Effector CD4-positive, alpha-beta T cell (primary cell): ENCODE data around the gene EMX1.

Experiments used
- DNase-seq: peaks from one replicate; pipeline ENCODE4 v3.0.0-alpha.2; 2020

The EMX1 gene

DNA sequence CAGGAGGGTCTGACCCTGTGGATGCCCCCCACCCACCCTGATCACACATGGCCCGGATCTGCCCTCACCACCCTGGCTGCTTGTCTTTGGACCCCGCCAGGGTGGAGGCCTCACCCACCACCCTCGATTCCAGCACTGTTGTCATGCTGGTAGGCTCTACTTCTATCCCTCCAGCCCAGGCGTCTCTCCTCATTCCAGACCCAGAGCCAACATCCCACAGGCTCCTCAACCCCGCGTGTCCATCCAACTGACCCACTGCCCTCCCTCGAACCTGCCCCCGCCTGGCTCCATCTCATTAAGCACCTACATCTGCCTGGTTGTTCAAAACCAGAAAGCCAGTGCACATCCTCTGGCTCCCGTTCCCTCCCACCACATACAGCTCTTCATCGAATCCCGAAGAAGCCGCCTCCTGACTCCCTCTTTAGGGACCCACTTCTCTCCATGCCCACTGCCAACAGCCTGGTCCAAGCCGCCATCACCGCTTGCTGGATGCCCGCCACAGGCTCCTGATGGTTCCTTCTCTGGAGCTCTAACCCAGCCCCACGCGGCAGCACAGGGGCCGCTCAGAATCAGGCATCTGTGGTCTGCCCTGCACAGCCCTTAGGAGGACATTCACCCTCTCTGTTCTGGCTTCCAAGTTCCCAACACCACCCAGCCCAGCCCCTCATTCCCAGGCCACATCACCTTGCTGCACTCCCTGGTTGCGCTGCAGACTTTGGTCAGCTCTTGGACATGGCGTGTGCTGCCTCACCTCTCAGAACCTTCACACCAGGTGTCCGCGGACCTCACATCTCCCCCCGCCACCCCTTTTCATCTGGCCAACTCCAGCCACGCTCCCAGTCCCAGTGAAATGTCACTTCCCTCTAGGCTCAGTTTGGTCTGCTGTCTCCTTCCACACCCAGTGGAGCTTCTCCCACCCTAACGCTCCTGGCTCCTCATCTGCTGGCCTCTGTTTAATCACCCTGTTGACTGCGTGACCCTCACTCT is 43.0 kb downstream of the EMX1 start:
- DNase-seq: no peak

DNA sequence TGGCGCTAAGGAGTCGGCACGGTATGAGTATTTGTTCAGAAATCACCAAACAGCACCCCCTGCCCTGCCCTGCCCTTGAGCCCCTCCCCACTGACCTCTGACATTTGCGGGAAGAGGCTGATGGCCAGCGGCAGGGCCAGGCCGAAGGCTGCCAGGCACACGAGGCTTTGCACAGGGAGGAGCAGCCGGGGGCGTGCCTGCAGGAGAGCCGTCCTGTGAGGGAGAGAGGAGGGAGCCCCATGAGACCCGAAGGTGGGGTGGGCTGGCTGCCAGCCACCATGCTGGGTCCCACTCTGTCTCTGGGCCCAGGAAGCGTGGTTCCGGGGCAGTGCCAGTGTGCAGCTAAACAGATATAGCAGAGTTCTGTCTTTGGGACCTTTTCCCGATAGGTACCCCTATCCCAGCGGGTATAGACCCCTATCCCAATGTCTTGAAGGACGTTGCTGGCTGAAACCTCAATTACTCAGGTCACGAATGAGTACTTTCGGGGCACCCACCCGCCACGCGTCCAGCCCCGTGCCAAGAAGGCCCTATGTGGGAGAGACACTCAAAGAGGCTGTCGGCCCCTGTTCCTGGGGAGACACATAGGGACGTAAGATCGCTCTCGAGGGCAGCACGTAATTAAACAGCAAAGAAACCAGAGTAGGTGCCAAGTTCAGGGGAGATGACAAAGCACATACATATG is 43.9 kb downstream of the EMX1 start:
- DNase-seq: no peak

DNA sequence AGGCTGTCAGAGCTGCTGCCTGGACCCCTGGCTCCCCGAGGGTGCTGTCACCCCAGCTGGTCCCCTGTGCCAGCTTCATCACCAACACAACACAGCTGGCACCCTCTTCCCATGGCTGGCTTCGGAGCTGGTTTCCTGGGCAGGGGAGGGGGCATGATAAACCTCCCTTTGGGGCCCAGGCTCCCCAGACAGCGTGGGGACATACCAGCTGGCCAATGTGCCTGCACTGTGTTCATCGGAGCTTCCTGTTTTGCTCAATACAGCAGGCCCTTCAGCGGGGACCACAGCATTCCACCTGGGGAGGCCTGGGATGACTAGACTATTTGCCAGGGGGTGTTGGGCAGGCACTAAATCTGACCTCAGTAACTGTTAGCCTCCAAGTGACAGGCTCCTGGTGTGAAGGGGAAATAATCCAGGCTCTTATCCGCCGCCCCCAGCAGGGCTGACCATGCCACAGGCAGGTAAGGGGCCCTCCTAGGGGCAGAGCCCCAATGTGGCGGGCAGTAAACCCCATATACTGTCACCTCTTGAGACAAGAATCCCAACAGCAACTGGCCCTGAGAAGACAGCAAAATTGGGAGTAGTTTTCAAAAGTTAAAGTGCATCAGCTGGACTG is 44.6 kb downstream of the EMX1 start:
- no peak for DNase-seq

DNA sequence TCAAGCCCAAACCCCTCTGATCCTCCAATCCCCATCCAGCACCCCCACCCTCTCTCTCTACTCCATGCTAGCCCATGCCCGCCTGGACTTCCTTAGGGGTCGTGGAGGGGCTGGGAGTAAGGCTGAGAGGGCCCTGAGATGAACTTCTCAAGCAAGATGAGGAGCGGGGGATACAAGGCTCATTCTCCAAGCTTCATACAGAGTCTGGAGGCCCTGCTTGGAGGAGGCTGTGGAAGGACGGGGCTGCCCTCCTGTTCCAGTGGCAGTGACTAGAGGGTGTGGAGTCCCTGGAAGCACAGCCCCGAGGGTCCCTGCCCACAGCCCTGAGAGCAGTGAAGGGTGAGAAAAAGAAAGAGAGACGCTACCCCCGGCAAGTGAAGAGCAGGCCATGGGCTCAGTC is 45.6 kb downstream of the EMX1 start:
- DNase-seq: no peak

DNA sequence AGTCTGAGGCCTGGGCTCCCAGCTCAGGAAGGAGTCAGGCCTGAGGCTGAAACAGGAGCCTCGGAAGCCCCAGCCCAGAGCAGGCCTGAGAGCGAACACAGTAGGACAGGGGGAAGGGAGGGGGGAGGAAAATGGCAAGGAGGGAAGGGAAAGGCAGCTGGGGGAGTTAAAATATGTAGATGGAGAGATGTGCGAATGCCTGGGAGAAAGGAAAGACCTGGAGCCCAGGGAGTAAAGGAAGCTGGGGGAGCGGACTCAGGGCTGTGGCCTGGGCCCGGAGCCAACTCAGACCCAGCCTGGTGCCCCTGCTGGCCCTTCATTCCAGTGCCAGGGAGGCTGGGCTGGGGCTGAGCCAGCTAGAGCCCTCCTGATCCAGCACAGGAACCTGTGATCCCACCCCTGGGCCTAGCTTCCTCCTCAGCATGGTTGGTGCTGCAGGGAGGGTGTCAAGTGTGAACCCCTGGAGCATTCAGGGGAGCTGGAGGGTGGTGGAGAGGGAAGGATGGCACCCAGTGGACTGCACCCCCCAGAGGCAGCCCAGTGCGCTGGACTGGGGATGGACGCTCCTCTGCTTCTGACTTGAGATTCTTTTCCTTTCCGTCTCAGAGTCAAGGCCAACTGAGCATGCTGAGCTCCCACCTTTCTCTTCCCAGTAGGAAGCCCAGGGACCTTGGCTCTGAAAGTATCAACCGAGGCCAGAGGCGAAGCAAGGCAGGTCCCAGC is 46.3 kb downstream of the EMX1 start:
- no peak for DNase-seq

DNA sequence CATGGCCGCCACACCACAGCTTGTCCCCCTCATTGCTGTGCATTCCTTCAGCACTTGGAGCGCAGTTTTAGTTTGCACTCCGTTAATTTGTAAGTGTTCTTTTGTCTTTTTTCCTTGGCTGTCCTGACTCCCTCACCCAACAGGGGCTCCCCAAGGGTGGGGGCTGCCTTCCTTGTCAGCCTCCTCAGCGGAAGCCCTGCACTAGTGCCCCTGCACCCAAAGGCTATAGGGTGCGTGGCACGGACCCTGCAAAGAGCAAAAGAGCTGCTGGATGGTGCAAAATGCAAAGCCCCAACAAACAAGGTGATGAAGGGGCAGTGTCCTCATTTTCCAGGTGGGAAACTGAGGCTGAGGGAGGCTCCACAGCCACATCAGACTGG is 46.8 kb downstream of the EMX1 start:
- no peak for DNase-seq

DNA sequence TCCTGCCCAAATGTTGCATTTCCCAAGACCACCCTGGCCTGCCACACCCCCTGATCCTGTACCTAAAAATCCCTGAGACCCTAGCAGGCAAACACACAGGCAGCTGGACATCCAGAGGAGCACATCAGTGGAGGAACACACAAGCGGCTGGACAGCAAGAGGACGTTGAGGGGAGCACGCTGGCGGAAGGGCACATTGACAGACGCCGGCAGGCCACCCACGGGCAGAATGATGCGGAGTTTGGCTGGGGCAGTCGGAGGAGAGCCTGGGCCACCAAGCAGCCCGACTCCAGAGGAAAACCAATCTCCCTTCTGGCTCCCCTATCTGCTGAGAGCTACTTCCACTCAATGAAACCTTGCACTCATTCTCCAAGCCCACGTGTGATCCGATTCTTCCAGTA is 47.7 kb downstream of the EMX1 start:
- no peak for DNase-seq

DNA sequence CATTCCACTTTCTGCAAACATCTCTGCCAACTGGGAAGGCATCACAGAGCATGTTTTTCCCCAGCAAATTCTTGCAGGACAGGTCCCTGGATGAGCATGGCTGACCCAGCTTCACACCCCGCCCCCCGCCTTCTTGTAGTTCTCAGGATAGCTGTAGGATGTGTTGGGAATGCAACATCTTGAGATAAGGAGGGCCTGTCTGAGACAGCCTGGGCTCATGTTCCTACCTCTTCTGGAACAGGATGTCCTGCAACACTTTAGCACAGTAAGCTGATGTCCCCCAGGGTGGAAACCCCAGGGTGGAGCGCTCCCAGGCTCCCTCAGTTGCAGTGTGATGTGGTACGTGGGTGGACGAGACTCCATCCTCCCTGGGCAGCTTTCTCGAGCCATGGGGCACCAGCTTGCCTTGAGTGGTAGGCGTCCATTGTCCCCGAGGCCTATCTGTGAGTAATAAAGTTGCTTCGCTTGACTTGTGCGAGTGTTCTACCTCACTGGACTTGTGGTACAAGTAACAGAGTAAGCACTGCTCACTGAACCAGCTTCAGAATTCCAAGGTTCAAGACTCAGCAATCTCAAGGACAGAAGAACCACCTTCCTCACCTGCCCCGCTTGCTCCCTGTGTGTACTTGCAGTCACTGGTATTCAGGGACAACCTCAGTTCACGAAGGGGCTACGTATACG is 48.6 kb downstream of the EMX1 start:
- no peak for DNase-seq

DNA sequence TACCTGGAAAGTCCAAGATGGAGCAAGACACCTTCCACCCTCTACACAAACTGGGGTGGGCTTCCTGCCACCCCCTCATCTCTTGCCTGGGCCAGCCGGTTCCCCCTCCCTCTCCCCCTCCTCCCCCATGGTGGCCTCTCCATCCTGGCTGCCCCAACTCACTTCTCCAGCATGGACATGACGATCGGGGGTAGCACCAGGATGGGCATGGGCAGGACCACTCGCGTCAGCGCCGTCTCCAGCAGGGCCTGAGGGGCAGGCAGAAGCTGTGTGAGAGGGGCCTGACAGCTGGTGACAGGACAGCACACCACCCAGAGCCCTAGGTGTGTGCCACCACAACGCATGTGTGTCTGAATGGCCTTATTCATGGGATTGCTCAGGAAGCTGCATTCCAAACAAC is 51.0 kb downstream of the EMX1 start:
- no peak for DNase-seq

DNA sequence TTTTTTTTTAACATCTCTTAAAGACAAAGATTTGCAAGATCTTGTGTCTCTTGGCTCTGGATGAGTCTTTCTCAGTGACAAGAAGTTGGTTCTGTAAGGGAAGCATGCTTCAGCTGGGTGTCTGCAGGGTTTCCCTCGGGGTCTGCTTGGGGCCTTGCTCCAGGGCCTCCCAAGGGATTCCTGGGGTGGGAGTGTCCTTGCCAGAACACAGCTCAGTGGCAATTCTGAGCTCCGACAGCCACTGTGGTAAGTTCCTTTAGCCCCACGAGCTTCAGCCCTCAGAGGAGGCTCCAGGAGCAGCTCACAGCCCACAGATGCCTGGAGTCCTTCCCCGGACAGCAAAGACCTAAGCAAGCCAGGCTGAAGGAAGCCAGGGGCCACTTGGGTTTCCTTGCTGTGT is 52.4 kb downstream of the EMX1 start:
- no peak for DNase-seq

DNA sequence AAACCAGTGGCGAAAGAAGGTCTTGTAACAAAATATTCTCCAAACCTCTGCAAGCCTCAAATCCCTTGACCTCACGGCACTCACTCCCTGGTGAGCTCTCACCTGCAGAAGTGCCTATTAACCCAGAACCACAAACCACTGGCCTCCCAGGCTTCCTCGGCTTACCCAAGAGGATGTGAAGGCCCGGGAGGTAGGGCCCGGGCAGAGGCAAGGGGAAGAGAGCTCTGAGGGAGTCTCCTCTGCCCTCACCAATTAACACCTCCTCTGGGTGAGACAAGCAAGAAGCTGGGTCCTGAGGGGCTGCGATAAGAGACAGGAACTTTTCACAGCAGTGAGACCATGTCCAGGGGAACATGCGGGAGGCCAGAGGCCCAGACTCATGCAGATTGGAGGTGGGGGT is 53.7 kb downstream of the EMX1 start:
- no peak for DNase-seq

DNA sequence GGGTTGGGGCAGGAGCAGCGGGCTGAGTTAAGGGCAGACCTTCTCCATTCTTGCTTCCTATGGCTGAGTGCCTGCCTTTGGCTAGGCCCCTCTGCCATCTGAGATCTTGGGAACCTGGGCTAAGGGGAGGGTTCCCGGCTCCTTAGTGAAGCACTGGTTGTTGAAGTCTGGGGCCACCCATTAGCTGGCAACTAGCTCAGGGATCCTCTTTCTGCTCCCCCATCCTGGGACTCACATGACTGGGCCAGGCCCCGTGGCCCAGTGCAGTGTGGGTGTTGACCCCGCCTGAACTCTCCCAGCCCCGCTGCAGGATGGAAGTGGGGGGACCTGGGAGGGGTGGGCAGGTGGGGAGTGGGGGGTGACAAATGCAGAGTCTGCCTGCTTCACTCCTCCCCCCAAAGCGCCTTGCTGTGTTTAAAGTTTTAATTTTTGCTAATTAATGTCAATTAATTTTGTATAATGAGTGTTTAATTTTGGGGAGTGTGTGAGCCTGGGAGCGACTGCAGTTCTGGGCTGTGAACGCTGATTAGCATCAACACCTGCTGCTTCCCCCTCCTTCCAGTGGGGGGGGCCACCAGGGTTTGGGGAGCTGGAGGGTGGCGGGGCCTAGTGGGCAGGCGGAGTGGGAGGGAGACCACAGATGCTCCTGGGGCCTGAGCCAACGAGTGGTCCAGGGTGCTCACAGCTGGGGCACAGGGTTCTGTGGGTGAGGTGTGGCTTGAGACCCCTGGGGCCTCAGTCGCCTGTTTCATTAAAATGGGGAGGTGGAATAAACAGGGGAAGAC is 55.2 kb downstream of the EMX1 start:
- no peak for DNase-seq

DNA sequence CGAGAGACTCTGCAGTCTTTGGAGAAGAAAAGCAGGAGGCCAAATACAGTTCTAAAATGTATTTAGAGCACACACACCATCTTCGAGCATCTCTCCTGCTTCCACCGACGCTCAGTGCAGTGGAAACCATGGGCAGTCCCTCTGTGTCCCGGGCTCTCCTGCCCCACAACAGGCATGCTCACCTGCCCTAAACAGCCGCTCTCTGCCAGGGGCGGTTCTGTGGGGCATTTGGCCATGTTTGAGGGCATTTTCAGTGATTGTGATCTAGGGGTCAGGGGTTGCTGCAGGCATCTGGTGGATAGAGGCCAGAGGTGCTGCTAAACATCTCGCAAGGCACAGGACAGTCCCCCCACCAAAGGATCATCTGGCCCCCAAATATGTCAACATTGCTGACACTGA is 55.8 kb downstream of the EMX1 start:
- no peak for DNase-seq

DNA sequence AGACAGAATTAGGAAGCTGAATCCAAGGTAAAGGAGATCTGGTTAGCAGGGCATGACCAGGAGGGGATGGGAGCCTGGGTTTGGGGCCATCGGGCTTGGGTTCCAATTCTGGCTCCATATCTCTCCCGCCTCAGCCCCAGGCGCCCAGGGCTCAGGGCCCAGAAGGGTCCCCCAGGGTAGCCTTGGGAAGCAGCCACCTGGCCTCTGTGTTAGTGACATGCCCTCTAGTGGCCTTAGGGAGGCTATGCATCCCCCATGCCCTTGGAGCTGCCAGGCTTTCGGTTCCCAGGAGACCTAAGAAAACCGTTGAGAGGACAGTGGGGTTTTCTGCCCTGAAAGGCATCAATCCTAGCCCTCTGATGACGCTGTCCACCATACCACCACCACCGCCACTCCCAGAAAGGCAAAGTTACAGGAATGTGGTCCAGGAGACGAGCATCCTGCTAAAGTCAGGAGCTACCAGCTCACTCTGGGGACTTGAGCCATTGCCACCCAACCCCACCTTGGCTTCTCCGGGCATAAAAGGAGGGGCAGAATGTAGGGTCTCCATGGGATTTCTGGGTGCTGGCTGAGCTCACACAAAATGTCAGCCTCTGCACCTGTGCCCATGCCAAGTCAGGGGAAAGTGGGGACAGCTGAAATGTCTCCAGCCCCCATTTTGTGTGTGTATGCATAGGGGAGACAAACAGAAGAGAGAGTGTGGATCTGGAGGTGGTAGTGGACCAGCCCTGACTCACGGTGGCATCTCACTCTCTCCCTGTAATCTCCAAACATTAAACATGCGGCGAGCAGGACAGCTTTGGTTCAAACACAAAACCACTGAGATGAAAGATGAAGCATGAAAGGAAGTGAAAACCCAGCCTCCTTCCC is 56.5 kb downstream of the EMX1 start:
- no peak for DNase-seq

DNA sequence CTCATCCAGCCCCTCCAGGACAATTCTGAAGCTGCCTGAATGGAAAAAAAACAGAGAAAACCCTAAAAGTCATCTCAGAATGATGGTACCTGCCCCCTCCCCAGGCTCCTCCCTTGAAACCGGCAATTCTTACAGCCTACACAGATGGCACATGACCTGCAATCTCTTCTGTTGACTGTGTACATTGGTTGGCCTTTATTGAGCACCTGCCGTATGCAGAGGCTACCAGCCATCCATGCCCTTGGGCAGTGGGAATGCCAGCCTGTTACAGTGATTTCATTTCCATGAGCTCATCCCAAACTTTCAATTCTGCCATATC is 57.1 kb downstream of the EMX1 start:
- no peak for DNase-seq

DNA sequence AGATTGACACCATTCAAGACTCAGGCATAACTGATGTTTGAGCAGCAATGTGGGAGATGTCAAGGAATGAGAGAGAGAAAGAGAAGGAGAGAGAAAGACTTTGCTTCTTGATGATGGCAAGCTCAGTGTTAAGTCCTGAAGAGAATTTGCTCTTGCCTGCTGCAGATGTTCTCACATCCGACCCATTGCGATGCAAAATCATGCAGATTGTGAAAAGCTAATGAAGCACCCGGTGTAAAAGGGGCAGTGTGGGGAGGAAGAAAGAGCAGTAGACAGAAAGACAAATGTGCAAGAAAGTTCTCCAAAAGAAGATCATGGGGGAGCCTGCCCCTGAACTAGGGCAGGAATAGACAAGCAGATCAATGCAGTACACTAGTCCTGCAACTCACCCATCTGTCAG is 57.7 kb downstream of the EMX1 start:
- no peak for DNase-seq

DNA sequence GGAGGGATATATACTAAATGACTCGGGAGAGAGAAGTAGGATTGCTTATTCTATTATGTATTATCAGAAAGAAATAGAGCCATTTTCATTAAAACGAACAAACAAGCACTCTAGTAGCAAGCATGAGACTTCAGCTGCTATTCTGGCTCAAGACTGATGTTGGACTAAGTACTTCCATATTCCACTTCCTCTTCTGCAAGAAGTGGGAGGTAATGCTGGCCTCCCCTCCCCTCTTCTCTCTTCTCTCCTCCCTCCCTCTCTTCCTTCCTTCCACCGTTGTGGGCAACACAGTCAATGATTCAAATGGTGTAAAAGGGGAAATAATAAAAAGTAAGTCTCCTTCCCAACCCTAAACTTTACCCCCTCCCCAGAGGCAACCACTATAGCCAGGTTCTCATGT is 62.6 kb downstream of the EMX1 start:
- no peak for DNase-seq

DNA sequence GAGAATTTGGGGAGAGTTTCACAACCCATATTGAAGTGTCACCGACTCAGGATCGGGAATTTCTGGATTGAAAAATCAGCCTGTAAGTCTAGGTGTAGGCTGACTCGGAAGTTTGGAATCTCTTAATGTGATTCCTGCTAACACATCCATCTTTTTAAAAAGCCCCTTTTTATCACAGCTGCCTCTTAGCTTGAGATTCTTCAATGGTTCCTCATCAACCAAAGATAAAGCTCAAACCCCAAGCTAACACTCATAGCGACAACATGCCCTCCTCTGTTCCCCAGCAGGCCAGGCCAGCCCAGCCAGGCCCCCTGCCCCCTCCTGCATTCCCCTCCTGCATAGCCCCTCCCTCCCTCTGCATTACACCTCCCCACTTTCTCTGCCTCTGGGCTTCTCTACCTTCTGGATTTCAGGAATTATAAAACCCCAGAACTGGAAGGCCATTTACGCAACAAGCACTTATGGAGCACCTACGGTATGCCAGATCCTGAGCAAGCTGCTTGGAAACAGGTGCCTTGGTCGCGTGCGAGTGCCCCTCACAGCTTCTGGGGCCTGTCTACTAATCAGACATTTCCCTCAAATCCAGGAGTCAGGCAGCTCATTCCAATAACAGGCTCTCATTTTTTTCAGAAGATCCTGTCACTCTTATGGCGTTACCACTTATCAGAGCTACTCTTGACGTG is 63.4 kb downstream of the EMX1 start:
- DNase-seq: no peak

DNA sequence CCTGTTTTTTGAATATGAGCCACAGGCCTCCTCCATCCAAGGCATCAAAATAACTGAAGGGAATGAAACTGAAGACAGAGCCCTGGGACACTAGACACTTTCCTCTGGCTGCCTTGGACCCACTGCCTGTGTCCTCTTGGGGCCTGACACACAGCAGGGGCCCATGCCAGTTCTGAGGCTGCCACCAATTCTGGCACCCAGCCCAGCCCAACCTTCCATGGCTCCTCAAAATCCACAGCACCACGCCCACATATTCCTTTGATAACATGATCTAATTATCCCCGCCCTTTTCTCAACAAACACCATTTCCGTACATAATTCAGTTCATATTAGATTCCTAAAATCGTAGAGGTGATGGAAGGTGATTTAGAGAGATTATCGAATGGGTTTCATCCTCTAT is 64.2 kb downstream of the EMX1 start:
- no peak for DNase-seq

DNA sequence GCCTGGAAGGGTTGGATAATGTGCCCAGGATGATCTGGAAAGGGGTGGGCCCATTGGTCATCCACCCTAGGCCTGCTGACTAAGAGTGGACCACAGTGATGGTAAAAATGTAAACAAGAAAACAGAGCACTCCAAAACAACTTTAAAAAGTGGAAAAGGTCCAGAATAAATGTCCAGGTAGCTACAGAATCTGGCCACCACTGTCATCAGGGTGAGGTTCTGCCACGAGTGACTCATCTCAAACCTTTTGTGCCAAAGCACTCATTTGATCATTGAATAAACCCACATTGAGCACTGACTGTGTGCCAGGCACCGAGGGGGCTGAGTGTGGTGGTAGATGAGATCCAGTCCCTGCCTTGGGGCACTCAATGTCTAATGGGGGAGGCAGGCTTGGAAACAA is 64.9 kb downstream of the EMX1 start:
- DNase-seq: no peak
